CD14-positive monocyte (primary cell): ENCODE data around the gene TLE7. TPM values are rescaled to one million over a fixed set of nuclear protein-coding genes. Genes with fewer than 3 reads are reported as not detected.
A peak's percentile ranks its signal among the peaks of the same experiment; 100 is the strongest.

Source experiments
- DNase-seq, 3 donors: peaks; one replicate each; pipeline ENCODE4 v3.0.0-alpha.2; 2011 to 2022
- H2AFZ ChIP-seq: 2 replicates; pipeline ENCODE4 v1.6.0; 2012; ENCODE audit warnings: mild to moderate bottlenecking, low read depth, low read length, inconsistent platforms; ENCODE audit not compliant: insufficient read depth, poor library complexity, severe bottlenecking
- H3K27ac ChIP-seq, 2 donors: 1 replicate in 1 of 2; 2 replicates in 1 of 2; pipeline ENCODE4 v1.5.1; 2012 to 2013; ENCODE audit warnings: low read length in 2 of 2, control low read depth in 1 of 2, inconsistent platforms in 1 of 2, low read depth in 1 of 2, mild to moderate bottlenecking in 1 of 2
- H3K27me3 ChIP-seq, 2 donors: one replicate each; pipeline versions ENCODE4 v1.6.0 to v1.6.1; 2011 to 2013; ENCODE audit warnings: low read length in 2 of 2; ENCODE audit not compliant: control insufficient read depth in 2 of 2, insufficient read depth in 2 of 2
- H3K36me3 ChIP-seq, 2 donors: replicated peaks in 1 of 2; 1 replicate in 1 of 2; 2 replicates in 1 of 2; pipeline versions ENCODE4 v1.5.1 to v1.6.1; 2012 to 2013; ENCODE audit warnings: low read length in 2 of 2, control low read depth in 1 of 2, inconsistent platforms in 1 of 2, mild to moderate bottlenecking in 1 of 2; ENCODE audit not compliant: insufficient read depth in 2 of 2, control insufficient read depth in 1 of 2
- H3K4me1 ChIP-seq, 2 donors: 1 replicate in 1 of 2; 2 replicates in 1 of 2; pipeline versions ENCODE4 v1.5.1 to v1.6.1; 2012 to 2013; ENCODE audit warnings: low read length in 2 of 2, control low read depth in 1 of 2, inconsistent platforms in 1 of 2, mild to moderate bottlenecking in 1 of 2, moderate library complexity in 1 of 2; ENCODE audit not compliant: insufficient read depth in 2 of 2, control insufficient read depth in 1 of 2
- H3K4me2 ChIP-seq: replicated peaks from 2 replicates; pipeline ENCODE3; 2012; ENCODE audit warnings: low read length, moderate library complexity, mild to moderate bottlenecking; ENCODE audit not compliant: poor library complexity, severe bottlenecking; ENCODE audit errors: extremely low read depth
- H3K4me3 ChIP-seq, 3 experiments: fragments of 200-600 bp in 1 of 3; sonication (generic) in 1 of 3; replicated peaks in 1 of 3; 1 replicate in 2 of 3; 2 replicates in 1 of 3; pipeline ENCODE4 v1.5.1; 2011 to 2013; ENCODE audit warnings: low read length in 3 of 3, mild to moderate bottlenecking in 3 of 3, control low read depth in 2 of 3, low read depth in 2 of 3, inconsistent platforms in 1 of 3, moderate library complexity in 1 of 3
- H3K79me2 ChIP-seq: 2 replicates; pipeline ENCODE4 v1.6.0; 2012; ENCODE audit warnings: mild to moderate bottlenecking, control low read depth, inconsistent platforms, low read length, moderate library complexity; ENCODE audit not compliant: insufficient read depth
- H3K9ac ChIP-seq: 2 replicates; pipeline ENCODE4 v1.6.0; 2017; ENCODE audit warnings: low read length, mild to moderate bottlenecking; ENCODE audit not compliant: insufficient read depth, poor library complexity, severe bottlenecking
- H3K9me3 ChIP-seq, 2 donors: replicated peaks in 1 of 2; 1 replicate in 1 of 2; 2 replicates in 1 of 2; pipeline versions ENCODE4 v1.5.1 to v1.6.1; 2012 to 2013; ENCODE audit warnings: low read length in 2 of 2, control low read depth in 1 of 2; ENCODE audit not compliant: control insufficient read depth in 1 of 2, insufficient read depth in 1 of 2
- H4K20me1 ChIP-seq: 2 replicates; pipeline ENCODE4 v1.6.0; 2012; ENCODE audit warnings: mild to moderate bottlenecking, low read length, control low read depth, moderate library complexity; ENCODE audit not compliant: insufficient read depth
- H3K27ac Mint-ChIP-seq, 7 donors: one replicate each; pipeline ENCODE4 v1.8.0; 2020; ENCODE audit warnings: mild to moderate bottlenecking in 7 of 7, mixed read lengths in 7 of 7, moderate library complexity in 6 of 7, inconsistent platforms in 2 of 7
- H3K27me3 Mint-ChIP-seq, 3 donors: one replicate each; pipeline ENCODE4 v1.8.0; 2021 to 2022; ENCODE audit warnings: low read depth in 3 of 3, mild to moderate bottlenecking in 3 of 3, mixed read lengths in 3 of 3, moderate library complexity in 3 of 3, inconsistent platforms in 1 of 3
- H3K36me3 Mint-ChIP-seq, 2 donors: one replicate each; pipeline ENCODE4 v1.8.0; 2020; ENCODE audit warnings: mixed read lengths in 2 of 2, inconsistent platforms in 1 of 2, mild to moderate bottlenecking in 1 of 2
- H3K4me1 Mint-ChIP-seq: one replicate; pipeline ENCODE4 v1.8.0; 2020; ENCODE audit warnings: mild to moderate bottlenecking, mixed read lengths
- H3K4me3 Mint-ChIP-seq, 2 donors: one replicate each; pipeline ENCODE4 v1.8.0; 2020; ENCODE audit warnings: mild to moderate bottlenecking in 2 of 2, mixed read lengths in 2 of 2, moderate library complexity in 1 of 2
- H3K9me3 Mint-ChIP-seq, 7 donors: one replicate each; pipeline ENCODE4 v1.8.0; 2020 to 2022; ENCODE audit warnings: mixed read lengths in 7 of 7, mild to moderate bottlenecking in 6 of 7, moderate library complexity in 6 of 7, inconsistent platforms in 2 of 7
- WGBS: methylation state at CpG from one replicate; pipeline ENCODE4 v1.1.5; 2013; ENCODE audit warnings: missing lambda C conversion rate; ENCODE audit not compliant: insufficient coverage; 5-methylcytosine and 5-hydroxymethylcytosine counted together
- intact Hi-C, 2 donors: fragments of 100-400 bp; cut with micrococcal nuclease; formaldehyde crosslinking; loops; one replicate each; pipeline versions ENCODE4 v1.15.0 to v1.15.1; 2023
- polyA plus RNA-seq, 3 donors: library from polyadenylated mRNA; depleted of rRNA in 1 of 3; unstranded in 2 of 3; stranded (reverse) in 1 of 3; fragments of 300-500 nt in 2 of 3; fragments of >200 nt in 1 of 3; fragmentation: Illumina TruSeq in 2 of 3; gene quantifications; 1 replicate in 2 of 3; 2 replicates in 1 of 3; pipeline ENCODE4 v1.2.3, GENCODE V29; 2012 to 2021
- TF ChIP-seq, protein P1 (sequence below): fragments of 200-600 bp; IDR thresholded peaks from one replicate; pipeline ENCODE4 v1.8.0; 2022; ENCODE audit warnings: antibody characterized with exemption, mild to moderate bottlenecking

TLE7 gene
- polyA plus RNA-seq, 3 donors: not detected

DNA sequence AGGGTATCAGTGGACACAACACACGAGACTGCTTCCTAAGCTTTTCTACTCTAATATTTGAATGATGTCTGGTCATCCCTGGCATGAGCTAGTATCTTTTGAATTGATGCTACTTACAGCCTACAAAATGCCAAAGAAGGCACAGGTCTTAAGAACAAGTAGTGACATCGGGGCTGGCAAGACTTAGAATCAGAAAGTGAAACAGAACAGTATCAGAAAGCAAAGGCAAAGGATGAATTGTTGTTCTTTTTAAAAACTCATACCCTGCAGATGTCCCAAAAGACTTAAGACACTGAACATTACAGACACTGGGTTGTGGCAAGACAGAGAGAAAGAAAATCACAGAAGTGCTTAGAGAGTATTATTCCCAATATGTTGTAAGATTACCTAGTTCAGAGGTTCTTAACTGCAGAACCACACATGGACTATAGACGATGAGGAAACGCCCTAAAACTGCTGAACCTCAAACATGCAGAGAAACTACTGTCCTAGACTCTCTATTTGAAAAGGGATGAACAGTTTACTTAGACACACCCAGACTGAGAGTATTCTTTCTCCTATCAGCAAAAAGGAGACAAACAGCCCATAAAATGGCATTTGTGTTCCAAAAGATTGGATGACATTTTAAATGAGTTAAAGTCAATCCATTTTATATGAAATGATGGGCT lies 34.7 kb upstream of the TLE7 start:
- no peak overlapping the region for H2AFZ ChIP-seq
- H3K4me1 Mint-ChIP-seq: peaks cover 3% of the 10 kb centered on the region
- TF ChIP-seq, protein P1, sequence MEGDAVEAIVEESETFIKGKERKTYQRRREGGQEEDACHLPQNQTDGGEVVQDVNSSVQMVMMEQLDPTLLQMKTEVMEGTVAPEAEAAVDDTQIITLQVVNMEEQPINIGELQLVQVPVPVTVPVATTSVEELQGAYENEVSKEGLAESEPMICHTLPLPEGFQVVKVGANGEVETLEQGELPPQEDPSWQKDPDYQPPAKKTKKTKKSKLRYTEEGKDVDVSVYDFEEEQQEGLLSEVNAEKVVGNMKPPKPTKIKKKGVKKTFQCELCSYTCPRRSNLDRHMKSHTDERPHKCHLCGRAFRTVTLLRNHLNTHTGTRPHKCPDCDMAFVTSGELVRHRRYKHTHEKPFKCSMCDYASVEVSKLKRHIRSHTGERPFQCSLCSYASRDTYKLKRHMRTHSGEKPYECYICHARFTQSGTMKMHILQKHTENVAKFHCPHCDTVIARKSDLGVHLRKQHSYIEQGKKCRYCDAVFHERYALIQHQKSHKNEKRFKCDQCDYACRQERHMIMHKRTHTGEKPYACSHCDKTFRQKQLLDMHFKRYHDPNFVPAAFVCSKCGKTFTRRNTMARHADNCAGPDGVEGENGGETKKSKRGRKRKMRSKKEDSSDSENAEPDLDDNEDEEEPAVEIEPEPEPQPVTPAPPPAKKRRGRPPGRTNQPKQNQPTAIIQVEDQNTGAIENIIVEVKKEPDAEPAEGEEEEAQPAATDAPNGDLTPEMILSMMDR: no peak
- H3K36me3 ChIP-seq: peaks cover 5 to 29% of the 10 kb centered on the region in 2 donors
- peaks cover 0 to 6% of the 10 kb centered on the region in 2 donors for H3K4me1 ChIP-seq
- no peaks in the 10 kb centered on the region for H3K27me3 ChIP-seq
- H3K36me3 Mint-ChIP-seq: peaks cover 10 to 24% of the 10 kb centered on the region in 2 donors
- H3K27ac Mint-ChIP-seq: no peak overlapping the region
- intact Hi-C loops: no loop called here
- DNase-seq: no peak
- H3K27ac ChIP-seq: no peak overlapping the region
- no peak overlapping the region for H3K4me3 ChIP-seq
- H3K9ac ChIP-seq: no peak overlapping the region
- H3K27me3 Mint-ChIP-seq: no peaks in the 10 kb centered on the region
- no CpG with 5 or more reads among the region's 4 CpGs for WGBS
- no peak overlapping the region for H3K4me3 Mint-ChIP-seq
- no peaks in the 10 kb centered on the region for H3K9me3 ChIP-seq
- no peak overlapping the region for H3K4me2 ChIP-seq
- peaks cover 0 to 1% (median 0%) of the 10 kb centered on the region in 7 donors for H3K9me3 Mint-ChIP-seq
- no peaks in the 10 kb centered on the region for H4K20me1 ChIP-seq
- H3K79me2 ChIP-seq: no peaks in the 10 kb centered on the region

- no peak for DNase-seq
- Histone ChIP-seq H3K4me1 (no peaks in the 10 kb centered on the region), H3K9ac (no peak overlapping the region), H2AFZ (no peak overlapping the region), H3K27me3 (no peaks in the 10 kb centered on the region), H3K4me2 (no peak overlapping the region), H3K4me3 (no peak overlapping the region), H3K79me2 (no peaks in the 10 kb centered on the region), H4K20me1 (no peaks in the 10 kb centered on the region), H3K9me3 (no peaks in the 10 kb centered on the region), H3K27ac (no peak overlapping the region), H3K36me3 (peaks cover 5 to 29% of the 10 kb centered on the region in 2 donors)
- no peaks in the 10 kb centered on the region for H3K4me1 Mint-ChIP-seq
- TF ChIP-seq, protein P1: no peak
- H3K4me3 Mint-ChIP-seq: no peak overlapping the region
- H3K27ac Mint-ChIP-seq: peak overlapping the region in 1 of 7 donors; percentile 27
- H3K27me3 Mint-ChIP-seq: no peaks in the 10 kb centered on the region
- no CpG with 5 or more reads among the region's 3 CpGs for WGBS
- H3K36me3 Mint-ChIP-seq: peaks cover 10 to 24% of the 10 kb centered on the region in 2 donors
- H3K9me3 Mint-ChIP-seq: peaks cover 0 to 1% (median 0%) of the 10 kb centered on the region in 7 donors
- intact Hi-C loops: no loop called here
Measured at GRCh38 chr16:71474864-71475263, 33.0 kb upstream of the TLE7 start.
